Keratinocyte (primary cell): ENCODE data around the gene GNAS-AS1.

ENCODE experiments used
- CTCF ChIP-seq, 3 experiments: IDR thresholded peaks in 1 of 3; conservative IDR thresholded peaks in 1 of 3; optimal IDR thresholded peaks in 1 of 3; 2 replicates in 2 of 3; 3 replicates in 1 of 3; pipeline versions ENCODE3 to v1.5.1; 2011; ENCODE audit warnings: low read length in 3 of 3, mild to moderate bottlenecking in 3 of 3, moderate library complexity in 2 of 3, control low read depth in 1 of 3, inconsistent platforms in 1 of 3; ENCODE audit not compliant: insufficient read depth in 2 of 3; ENCODE audit errors: extremely low read depth in 1 of 3
- EZH2 ChIP-seq: IDR thresholded peaks from one replicate; pipeline ENCODE4 v1.6.1; 2012; ENCODE audit warnings: inconsistent platforms, mild to moderate bottlenecking, low read length, moderate library complexity

GRCh38 chr20:58816957-58817651 is 33.6 kb downstream of the GNAS-AS1 start:
- TF ChIP-seq CTCF (optimal IDR thresholded peaks at IDR 0.05 in 1 of 3, IDR thresholded peaks at IDR 0.05 in 1 of 3, conservative IDR thresholded peaks at IDR 0.05 in 1 of 3; ENCODE audit: extremely low read depth in 1 of 3, insufficient read depth in 2 of 3, low read length in 3 of 3) = no peak
- TF ChIP-seq EZH2 = no peak
